Left colon (tissue), 2 donors: ENCODE results near the gene TMC1. TPM values are rescaled to one million over a fixed set of nuclear protein-coding genes. Genes with fewer than 3 reads are reported as not detected.

Experiments used
- ATAC-seq: fragments of 200-7000 bp; cut with Tn5 transposase; one replicate; pipeline ENCODE4 v1.9.1; 2020; ENCODE audit warnings: mild to moderate bottlenecking, moderate library complexity
- DNase-seq, 2 donors: peaks; one replicate each; pipeline ENCODE4 v3.0.0-alpha.2; 2020
- intact Hi-C, 2 donors: fragments of 100-400 bp; cut with DNase I in 1 of 2; cut with micrococcal nuclease in 1 of 2; formaldehyde crosslinking; loops; one replicate each; pipeline versions ENCODE4 v1.11.2 to v1.14.0; 2022; cut with DNase I, micrococcal nuclease
- total RNA-seq, 2 donors: library from RNA; stranded (reverse); fragmentation: NEBNext Ultra II Directional; extraction: Animal tissue kit (Norgen Biotek cat#: 25700); gene quantifications; one replicate each; pipeline ENCODE4 v1.2.1, GENCODE V29; 2021
- donor health status: DM: no; HTN: no; CAD: no.
- donor health status: DM: yes; HTN: yes; CAD: no.

The TMC1 gene
- total RNA-seq, 2 donors from 2014 or later, result 0.28 to 0.40 TPM

- no peak for DNase-seq
- intact Hi-C loops, result loop anchor here in 1 of 2 donors (10.0 kb wide), 1 partner anchor 302 kb away; no protein-coding TSS in a partner anchor
- no peak for ATAC-seq
These were observed 75.2 kb downstream of the TMC1 start for GRCh38 chr9:72596451-72597180.

- ATAC-seq, result no peak
- DNase-seq, result no peak
- intact Hi-C loops, result loop anchor here in 1 of 2 donors (10.0 kb wide), 1 partner anchor 302 kb away; no protein-coding TSS in a partner anchor
These were observed 75.7 kb downstream of the TMC1 start for GRCh38 chr9:72597181-72597517.

- ATAC-seq (no peak), DNase-seq (no peak)
- intact Hi-C loops, result loop anchor here in 1 of 2 donors (10.0 kb wide), 1 partner anchor 303 kb away; no protein-coding TSS in a partner anchor
These were observed 76.2 kb downstream of the TMC1 start for GRCh38 chr9:72597601-72598000.

- intact Hi-C loops, result loop anchor here in 1 of 2 donors (10.0 kb wide), 1 partner anchor 304 kb away; no protein-coding TSS in a partner anchor
- ATAC-seq (peak; percentile 64), DNase-seq (no peak)
These were observed 77.2 kb downstream of the TMC1 start for GRCh38 chr9:72598639-72599038.

DNA sequence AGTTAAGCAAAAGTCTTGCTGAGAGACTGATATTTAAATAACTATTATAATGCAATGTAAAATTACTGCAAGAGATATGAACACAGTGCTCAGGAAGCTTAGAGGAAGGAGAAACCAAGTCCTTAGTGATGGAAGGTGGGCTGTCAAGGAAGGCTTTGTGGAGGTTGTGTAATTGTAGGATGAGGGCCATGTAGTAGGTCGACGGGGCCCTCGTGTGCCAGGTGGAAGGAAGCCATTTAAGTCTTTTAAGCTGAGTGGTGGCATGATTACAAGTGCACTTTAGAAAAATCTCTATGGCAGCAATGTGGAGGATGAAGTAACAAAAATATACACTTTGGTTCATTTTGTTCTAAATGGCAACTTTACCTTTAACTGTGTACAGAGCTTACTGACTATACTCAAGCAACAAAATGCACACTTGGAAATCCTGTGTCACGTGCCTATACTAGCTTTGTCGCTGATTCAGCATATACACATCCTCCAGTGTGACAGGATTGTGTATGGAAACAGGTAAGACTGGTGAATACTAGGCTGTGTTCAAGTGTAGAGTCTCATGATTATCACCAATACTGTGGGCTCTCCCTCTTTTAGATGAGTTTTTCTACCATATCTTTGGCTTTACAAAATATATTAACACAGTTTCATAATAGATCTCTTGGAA is 78.6 kb downstream of the TMC1 start:
- DNase-seq (no peak), ATAC-seq (no peak)
- intact Hi-C loops, result loop anchor here in 1 of 2 donors (10.0 kb wide), 1 partner anchor 305 kb away; no protein-coding TSS in a partner anchor

DNA sequence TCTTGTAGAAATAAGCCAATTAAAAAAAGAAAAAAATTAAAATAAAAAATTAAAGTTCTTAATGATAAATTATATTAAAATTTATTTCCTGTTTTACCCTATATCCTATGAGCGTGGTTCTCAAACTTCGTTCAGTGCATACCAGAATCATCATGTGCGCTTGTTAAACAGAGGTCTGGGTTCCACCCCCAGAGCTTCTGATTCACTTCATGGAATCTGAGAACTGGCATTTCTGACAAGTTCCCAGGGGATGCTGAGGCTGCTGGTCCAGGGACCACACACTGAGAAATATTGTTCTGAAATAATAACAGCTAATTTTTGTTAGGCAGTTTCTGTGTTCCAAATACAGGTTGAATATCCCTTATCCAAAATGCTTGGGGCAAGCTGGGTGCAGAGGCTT is 79.3 kb downstream of the TMC1 start:
- ATAC-seq (no peak), DNase-seq (no peak)
- intact Hi-C loops, result no loop called here

DNA sequence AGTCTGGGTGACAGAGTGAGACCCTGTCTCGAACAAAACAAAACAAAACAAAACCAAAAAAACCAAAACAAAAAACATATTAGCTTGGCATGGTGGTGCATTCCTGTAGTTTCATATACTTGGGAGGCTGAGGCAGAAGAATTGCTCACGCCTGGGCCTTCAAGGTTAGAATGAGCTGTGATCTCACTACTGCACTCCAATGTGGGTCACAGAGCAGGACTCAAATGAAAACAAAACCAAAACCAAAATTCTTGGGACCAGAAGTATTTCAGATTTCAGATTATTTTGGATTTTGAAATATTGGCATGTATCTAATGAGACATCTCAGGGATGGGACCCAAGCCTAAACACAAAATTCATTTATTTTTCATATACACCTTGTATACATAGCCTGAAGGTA is 80.2 kb downstream of the TMC1 start:
- intact Hi-C loops, result no loop called here
- ATAC-seq (no peak), DNase-seq (no peak)

DNA sequence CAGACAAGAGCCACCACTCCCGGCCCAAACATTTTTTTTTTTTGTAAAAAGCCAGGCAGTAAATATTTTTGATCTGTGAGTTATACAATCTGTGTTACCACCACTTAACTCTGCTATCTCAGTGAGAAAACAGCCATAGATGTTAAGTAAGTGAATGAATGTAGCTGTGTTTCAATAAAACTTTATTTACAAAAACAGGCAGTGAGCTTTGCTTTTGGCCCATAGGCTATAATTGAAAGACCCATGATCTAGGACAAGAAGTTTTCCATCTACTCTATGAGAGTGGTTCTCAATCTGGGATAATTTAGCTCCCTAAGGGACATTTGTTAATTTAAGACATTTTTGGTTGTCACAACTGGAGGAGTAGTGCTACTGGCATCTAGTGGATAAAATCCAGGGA is 91.0 kb downstream of the TMC1 start:
- DNase-seq, result no peak
- intact Hi-C loops, result no loop called here
- ATAC-seq, result no peak

GRCh38 chr9:72614067-72614466 is 92.7 kb downstream of the TMC1 start:
- intact Hi-C loops, result no loop called here
- DNase-seq (no peak), ATAC-seq (peak; percentile 90)

GRCh38 chr9:72615931-72616330 is 94.5 kb downstream of the TMC1 start:
- ATAC-seq (no peak), DNase-seq (no peak)
- intact Hi-C loops, result no loop called here

GRCh38 chr9:72618811-72619210 is 97.4 kb downstream of the TMC1 start:
- ATAC-seq (no peak), DNase-seq (no peak)
- intact Hi-C loops, result no loop called here

- ATAC-seq (no peak), DNase-seq (no peak)
- intact Hi-C loops, result no loop called here
These were observed 100.8 kb downstream of the TMC1 start for GRCh38 chr9:72622186-72622585.

GRCh38 chr9:72623156-72623555 is 101.7 kb downstream of the TMC1 start:
- no peak for ATAC-seq
- intact Hi-C loops, result no loop called here
- no peak for DNase-seq

- no peak for DNase-seq
- no peak for ATAC-seq
- intact Hi-C loops, result no loop called here
These were observed 105.7 kb downstream of the TMC1 start for GRCh38 chr9:72627147-72627546.

GRCh38 chr9:72627956-72628540 is 106.6 kb downstream of the TMC1 start:
- ATAC-seq (no peak), DNase-seq (no peak)
- intact Hi-C loops, result no loop called here

GRCh38 chr9:72633966-72634365 is 112.6 kb downstream of the TMC1 start:
- DNase-seq (no peak), ATAC-seq (no peak)
- intact Hi-C loops, result no loop called here

DNA sequence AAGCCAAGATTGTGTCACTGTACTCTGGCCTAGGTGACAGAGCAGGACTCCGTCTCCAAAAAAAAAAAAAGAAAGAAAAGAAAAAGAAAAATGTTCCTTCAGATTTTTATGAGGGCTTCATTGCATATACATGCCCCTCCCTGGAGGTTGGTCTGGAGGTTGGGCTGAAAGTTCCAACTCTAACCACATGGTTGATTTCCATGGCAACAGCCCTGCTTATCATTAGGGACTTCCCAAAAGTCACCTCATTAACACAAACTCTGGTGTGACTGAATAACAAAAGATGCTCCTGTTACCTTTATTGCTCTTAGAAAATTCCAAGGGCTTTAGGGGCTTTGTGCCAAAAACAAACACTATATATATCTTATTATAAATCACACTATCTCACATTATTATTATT is 113.8 kb downstream of the TMC1 start:
- ATAC-seq (no peak), DNase-seq (no peak)

GRCh38 chr9:72636621-72637020 is 115.2 kb downstream of the TMC1 start:
- ATAC-seq (no peak), DNase-seq (no peak)
- intact Hi-C loops, result no loop called here

More for the DNA sequence above, 113.8 kb downstream of the TMC1 start:
- intact Hi-C loops, result no loop called here

- ATAC-seq (no peak), DNase-seq (no peak)
- intact Hi-C loops, result no loop called here
These were observed 122.2 kb downstream of the TMC1 start for GRCh38 chr9:72643651-72644050.

GRCh38 chr9:72646061-72646460 is 124.7 kb downstream of the TMC1 start:
- ATAC-seq, result no peak
- intact Hi-C loops, result no loop called here
- no peak for DNase-seq
